GM19240 (cell line): ENCODE results near the gene PPP1R9A.

Experiments used
- DNase-seq: peaks from one replicate; pipeline ENCODE4 v3.0.0; 2011; ENCODE audit warnings: low spot score; ENCODE audit not compliant: insufficient read length

Gene PPP1R9A

GRCh38 chr7:94908323-94909178 is 1.2 kb downstream of the PPP1R9A start:
- DNase-seq = no peak

- DNase-seq = no peak
These were observed 1.7 kb downstream of the PPP1R9A start for GRCh38 chr7:94909179-94909466.

DNA sequence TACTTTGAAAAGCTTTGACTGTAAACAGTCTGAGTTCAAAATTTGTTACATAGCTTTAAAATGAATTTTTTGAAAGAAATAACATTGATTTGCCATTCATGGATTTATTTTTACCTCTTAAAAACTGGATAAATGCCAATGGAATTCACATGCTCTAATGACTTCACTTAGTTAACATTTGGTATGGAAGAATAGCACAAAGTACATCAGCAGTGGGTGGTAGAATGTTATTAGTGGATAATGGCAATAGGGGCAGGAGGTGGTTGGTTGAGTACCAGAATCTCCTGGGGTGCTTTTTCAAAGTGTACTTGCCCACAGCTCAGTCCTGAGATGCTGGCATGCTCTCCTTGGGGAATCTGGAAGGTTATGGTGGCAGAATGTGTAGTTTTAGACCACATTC is 4.7 kb downstream of the PPP1R9A start:
- no peak for DNase-seq

GRCh38 chr7:94913391-94913790 is 6.0 kb downstream of the PPP1R9A start:
- DNase-seq = no peak

- no peak for DNase-seq
These were observed 14.5 kb downstream of the PPP1R9A start for GRCh38 chr7:94921911-94922310.

DNA sequence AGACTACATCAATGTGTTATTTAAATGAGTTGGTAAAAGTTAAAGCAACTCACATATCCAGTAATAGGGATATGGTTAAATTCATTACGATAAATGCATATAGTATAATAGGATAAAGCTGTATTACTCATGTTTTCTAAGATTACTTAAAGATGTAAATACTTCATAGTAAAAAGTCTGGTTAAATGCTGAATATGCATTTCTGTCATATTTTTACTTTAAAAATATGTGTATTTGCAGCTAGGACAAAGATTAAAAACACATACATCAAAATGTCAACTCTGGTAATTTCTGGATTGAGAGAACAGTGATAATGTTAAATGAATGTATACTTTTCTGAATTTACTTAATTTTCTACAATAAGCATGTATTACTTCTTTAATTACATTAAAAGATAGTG is 15.1 kb downstream of the PPP1R9A start:
- DNase-seq = no peak

DNA sequence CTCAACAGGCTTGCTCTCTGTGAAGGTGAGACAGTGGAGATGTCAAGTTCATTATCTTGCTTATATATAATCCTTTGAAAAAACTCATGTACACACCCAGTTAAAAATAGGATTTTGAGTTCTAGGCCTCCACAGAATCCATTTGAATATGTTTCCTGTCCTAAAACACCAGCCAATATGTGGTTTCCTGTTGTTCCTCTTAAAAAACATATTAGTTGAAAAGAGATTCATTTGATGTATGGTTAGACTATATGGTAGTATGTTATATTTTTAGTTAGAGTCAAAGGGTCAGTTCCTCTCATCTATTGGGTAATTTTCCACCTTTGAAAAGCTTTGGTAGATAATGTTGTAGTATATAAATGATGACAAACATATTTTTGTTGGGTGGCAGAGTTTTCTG is 16.0 kb downstream of the PPP1R9A start:
- DNase-seq = no peak

GRCh38 chr7:94928168-94928707 is 20.8 kb downstream of the PPP1R9A start:
- DNase-seq = no peak

DNA sequence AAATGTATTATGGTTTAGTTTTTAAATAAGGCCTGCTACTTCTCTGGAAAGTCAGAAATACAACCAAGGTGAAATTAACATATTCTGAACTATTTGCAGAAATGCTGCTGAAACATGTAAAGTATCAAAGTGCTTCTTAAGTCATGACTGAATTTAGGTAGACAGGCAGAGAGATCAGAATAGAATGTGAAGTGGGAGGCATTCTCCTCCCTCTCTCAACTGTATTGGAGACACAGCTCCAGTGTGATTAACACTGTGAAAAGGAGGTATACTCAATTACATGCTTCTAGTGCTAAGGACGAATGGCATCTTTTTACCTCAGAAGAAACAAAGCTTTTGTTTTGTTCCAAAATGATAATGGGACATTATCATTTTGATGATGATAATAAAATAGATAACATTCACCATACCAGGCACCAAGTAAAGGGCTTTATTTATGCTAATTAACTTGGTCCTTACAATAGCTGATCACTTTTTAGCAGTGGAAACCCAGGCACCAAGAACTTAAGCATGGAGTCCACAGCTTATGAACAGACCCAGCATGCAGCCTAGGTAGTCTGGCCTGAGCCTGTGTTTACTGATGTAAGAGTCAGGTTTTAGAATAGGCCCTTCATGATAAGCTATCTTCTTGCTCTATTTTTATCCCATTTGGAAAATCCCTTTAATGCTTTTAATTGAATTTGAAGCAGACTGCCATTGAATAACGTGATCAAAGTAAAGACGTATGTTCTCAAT is 26.0 kb downstream of the PPP1R9A start:
- no peak for DNase-seq

DNA sequence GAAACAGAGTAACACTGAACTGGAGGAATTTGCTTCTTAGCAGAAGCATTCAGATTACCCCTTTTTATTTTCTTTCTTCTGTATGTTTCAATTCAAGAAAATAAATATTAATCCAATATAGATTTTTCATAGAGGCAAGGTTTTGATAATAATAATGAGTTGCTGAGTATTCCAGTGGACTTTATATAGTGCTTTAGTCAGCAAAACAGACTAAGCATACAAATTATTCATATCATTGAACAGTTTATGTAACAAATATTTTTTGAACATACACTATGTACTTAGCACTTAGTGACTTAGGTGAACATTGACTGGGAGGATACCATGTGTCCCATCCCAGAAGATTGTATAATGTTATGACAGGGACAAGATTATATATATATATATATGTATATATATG is 32.0 kb downstream of the PPP1R9A start:
- DNase-seq = no peak

DNA sequence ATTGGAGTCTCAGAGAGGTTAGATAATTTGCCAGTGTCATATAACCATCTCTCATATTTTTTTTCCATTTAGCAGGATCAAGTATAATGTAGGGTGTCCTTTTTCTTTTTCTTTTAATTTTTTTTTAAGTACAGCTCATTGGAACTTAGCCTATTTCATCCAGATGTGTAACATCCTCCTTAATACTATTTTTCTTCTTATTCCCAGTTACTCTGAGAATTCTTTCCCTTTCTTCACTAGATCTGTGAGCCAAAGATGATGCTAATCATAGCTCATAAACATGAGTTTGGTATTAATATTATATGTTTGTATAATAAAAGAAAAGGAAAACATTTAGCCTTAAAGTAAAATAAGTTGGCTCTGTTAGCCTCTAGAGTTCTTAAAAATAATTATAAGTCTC is 32.8 kb downstream of the PPP1R9A start:
- no peak for DNase-seq

- no peak for DNase-seq
These were observed 34.6 kb downstream of the PPP1R9A start for GRCh38 chr7:94941844-94942632.

DNA sequence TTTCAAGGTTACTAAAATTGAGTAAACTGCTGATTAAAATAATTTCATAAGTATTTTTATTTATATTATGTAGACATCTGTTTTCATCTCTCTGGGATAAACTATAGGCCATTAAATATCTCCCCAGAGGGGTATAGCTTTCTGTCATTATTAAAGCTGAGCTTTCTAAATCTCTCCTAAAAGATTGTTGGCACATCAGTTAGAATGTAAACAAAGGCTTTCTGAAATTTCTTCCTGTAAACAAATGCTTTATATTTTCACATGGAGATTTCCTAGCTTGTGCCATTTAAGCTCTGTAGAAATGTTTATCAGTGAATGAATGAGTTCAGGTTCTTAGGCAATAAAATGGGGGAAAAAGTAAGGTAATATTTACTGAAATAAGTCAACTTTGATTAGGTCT is 35.7 kb downstream of the PPP1R9A start:
- no peak for DNase-seq

DNA sequence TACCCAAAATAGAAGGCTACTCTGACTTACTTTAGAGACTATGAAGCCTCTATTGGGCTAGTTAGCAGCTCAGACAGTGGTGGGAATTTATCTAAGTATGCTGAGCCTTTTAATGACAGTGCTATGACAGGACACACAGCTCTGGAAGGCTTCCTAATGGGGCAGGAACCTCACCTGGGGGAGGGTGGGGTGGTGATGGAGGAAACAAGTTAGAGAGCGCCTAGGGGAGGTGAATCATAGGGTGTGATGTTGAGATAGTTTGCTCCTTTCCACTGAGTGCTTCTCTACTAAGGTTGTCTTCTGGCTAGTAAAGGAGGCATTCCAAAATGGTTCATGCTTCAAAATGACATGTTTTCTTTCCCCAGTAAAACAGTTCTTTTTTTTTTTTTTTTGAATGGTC is 42.1 kb downstream of the PPP1R9A start:
- no peak for DNase-seq

DNA sequence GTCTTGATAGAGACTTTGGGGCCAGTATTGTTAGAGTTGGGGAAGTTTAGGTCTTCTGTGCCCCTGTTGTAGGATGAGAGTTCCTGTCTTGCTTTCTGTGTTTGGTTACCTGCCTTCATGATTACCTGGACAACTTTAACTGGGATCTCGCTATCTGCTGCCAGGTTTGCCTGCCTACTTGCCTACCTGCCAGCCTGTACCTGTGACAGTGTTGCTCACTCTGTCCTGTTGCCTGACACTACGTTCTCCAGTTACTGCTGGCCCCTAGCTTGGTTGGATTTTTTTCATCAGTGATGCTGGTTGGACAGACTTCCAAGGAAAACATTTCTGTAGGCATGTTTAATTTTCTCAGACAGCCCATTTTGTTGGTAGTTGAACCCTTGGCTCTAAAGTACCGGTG is 48.4 kb downstream of the PPP1R9A start:
- DNase-seq = no peak

DNA sequence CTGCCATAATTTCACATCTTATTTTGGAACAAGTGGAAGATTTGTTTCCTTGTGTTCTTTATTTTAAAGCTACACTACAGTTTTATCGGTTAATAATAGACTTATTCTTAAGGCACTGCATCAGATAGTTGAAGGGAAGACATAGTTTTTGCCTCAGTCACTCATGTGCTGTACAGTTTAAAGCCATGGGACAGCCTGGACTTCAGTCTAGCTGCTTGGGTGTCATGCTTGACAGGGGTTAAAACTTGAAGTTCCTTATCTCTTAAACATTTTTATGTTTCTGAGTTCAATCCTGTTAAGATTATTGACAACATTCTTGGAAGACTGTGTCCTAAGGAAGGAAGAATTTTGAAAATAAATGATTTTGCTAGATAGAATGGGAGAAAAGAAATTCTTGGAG is 49.7 kb downstream of the PPP1R9A start:
- DNase-seq = no peak

DNA sequence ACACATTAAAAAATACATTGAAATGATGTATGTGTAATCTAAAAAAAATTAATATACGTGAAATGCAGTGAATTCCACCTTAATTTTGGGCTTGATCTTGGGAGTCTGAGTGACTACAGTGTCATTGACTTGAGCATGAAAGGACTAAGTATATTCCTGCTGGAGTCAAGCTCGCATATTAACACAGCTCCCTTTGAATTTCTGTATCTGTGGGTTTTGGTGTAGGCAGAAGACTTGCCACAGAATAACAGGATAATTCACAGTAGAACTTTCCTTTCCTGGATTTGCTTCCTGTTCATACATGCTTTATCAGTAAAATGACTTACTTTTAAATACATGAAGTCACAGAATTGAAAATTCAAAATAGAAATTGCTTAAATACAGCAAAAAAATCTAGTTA is 55.3 kb downstream of the PPP1R9A start:
- DNase-seq = no peak

GRCh38 chr7:94969434-94970084 is 62.2 kb downstream of the PPP1R9A start:
- DNase-seq = no peak

DNA sequence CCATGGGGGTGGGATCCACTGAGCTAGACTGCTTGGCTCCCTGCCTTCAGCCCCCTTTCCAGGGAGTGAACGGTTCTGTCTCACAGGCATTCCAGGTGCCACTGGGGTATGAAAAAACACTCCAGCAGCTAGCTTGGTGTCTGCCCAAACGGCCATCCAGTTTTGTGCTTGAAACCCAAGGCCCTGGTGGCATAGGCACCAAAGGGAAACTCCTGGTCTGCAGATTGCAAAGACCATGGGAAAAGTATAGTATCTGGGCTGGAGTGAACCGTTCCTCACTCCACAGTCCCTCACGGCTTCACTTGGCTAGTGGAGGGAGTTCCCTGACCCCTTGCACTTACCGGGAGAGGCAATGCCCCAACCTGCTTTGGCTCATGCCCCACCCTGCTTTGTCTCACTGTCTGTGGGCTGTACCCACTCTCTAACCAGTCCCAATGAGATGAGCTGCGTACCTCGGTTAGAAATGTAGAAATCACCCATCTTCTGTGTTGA is 62.7 kb downstream of the PPP1R9A start:
- DNase-seq = no peak

- DNase-seq = no peak
These were observed 63.9 kb downstream of the PPP1R9A start for GRCh38 chr7:94971051-94971867.
